ENCODE measurements around the gene SLBP.

DNA sequence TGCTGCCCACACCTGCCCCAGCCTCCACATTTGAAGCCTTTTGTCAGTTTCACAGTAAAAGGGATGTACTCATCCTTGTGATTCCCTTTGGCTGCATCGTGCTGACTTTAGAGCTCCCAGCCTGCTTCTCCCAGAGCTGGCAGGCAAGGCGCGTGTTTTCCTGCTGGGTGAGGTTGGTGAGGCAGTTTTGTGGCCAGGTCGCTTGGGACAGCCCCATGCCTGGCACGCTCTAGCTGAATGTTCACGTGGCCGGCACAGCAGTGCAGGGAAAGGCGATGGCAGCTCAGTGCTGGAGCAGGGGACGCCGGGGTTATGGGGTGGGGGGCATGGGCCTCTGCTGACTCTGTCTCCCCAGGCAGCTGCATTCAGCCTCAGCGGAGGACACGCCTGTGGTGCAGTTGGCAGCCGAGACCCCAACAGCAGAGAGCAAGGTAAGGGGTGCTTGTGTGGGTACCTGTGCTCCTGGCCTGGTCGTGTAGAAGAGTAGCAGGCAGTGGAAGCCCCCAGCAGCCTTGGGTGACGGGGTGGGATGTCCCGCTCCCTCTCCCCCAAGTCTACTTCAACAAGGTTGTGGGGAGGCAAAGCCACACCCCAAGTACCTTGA is 18.5 kb upstream of the SLBP start:
- TF ChIP-seq CTBP1 (IDR thresholded peaks at IDR 0.05; ENCODE audit: borderline replicate concordance) (no peak), FOXM1 (IDR thresholded peaks at IDR 0.05; ENCODE audit: borderline replicate concordance) (no peak), FOXA1 (IDR thresholded peaks at IDR 0.05) (no peak), SUZ12 (IDR thresholded peaks at IDR 0.05) (no peak), TARDBP (IDR thresholded peaks at IDR 0.05) (no peak)
